ENCODE measurements around the gene B4GALT5. TPM values are rescaled to one million over a fixed set of nuclear protein-coding genes. Genes with fewer than 3 reads are reported as not detected.
A peak's percentile ranks its signal among the peaks of the same experiment; 100 is the strongest.

Gene B4GALT5
- total RNA-seq, 1 experiment from 2014 or later = 77.0 TPM

- peak overlapping the region; percentile 94 to 98 for H3K4me3 Mint-ChIP-seq
- peak overlapping the region; percentile 81 for H3K18ac ChIP-seq (ENCODE audit: insufficient read length, low read depth, low read length)
- H3K79me2 ChIP-seq (ENCODE audit: insufficient read depth, low read length) = peaks cover 33% of the 10 kb centered on the region; the same call in 1 of the 2 replicates
- H4K20me1 ChIP-seq (ENCODE audit: control insufficient read depth, insufficient read depth, insufficient read length) = no peaks in the 10 kb centered on the region
- peak overlapping the region; percentile 91 for H3K14ac ChIP-seq (ENCODE audit: insufficient read depth, low read length)
- peak overlapping the region; percentile 95 to 99 (median 97); a peak in 6 of 7 replicates for H3K27ac Mint-ChIP-seq
- H3K9ac ChIP-seq (ENCODE audit: extremely low read depth, insufficient read length, low read length) = peak overlapping the region; percentile 92
- no peaks in the 10 kb centered on the region for H3K23me2 ChIP-seq (ENCODE audit: insufficient read length, low read depth, low read length, poor library complexity, severe bottlenecking)
- H4K91ac ChIP-seq (ENCODE audit: insufficient read length, low read depth, low read length) = no peak overlapping the region
- no peak overlapping the region for H2BK120ac ChIP-seq (ENCODE audit: low read depth, low read length, poor library complexity, severe bottlenecking)
- DNase-seq = no peak
- peak overlapping the region; percentile 40 for H3K56ac ChIP-seq (ENCODE audit: insufficient read length, low read depth, low read length)
- no peaks in the 10 kb centered on the region; the same call in 1 of the 2 replicates for H3K4me1 ChIP-seq (ENCODE audit: insufficient read depth, low read length)
- no peak overlapping the region for H4K5ac ChIP-seq (ENCODE audit: insufficient read length, low read depth, low read length)
- H3K9me3 Mint-ChIP-seq = no peaks in the 10 kb centered on the region
- peaks cover 37 to 40% of the 10 kb centered on the region in 2 experiments for H3K4me1 Mint-ChIP-seq
- WGBS (ENCODE audit: extremely low coverage, insufficient read length, low lambda C conversion rate) = no CpG with 5 or more reads among the region's 6 CpGs
- H4K8ac ChIP-seq (replicated peaks; ENCODE audit: insufficient read length, low read depth, low read length) = no peak overlapping the region
- no peaks in the 10 kb centered on the region for H3K79me1 ChIP-seq (ENCODE audit: insufficient read depth, low read depth, low read length, poor library complexity, severe bottlenecking)
- TF ChIP-seq, protein P1, sequence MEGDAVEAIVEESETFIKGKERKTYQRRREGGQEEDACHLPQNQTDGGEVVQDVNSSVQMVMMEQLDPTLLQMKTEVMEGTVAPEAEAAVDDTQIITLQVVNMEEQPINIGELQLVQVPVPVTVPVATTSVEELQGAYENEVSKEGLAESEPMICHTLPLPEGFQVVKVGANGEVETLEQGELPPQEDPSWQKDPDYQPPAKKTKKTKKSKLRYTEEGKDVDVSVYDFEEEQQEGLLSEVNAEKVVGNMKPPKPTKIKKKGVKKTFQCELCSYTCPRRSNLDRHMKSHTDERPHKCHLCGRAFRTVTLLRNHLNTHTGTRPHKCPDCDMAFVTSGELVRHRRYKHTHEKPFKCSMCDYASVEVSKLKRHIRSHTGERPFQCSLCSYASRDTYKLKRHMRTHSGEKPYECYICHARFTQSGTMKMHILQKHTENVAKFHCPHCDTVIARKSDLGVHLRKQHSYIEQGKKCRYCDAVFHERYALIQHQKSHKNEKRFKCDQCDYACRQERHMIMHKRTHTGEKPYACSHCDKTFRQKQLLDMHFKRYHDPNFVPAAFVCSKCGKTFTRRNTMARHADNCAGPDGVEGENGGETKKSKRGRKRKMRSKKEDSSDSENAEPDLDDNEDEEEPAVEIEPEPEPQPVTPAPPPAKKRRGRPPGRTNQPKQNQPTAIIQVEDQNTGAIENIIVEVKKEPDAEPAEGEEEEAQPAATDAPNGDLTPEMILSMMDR (conservative IDR thresholded peaks at IDR 0.05) = no peak
- H3K27me3 Mint-ChIP-seq (ENCODE audit: low read depth) = no peaks in the 10 kb centered on the region
- H2BK15ac ChIP-seq (ENCODE audit: low read depth, low read length) = no peak overlapping the region
- peaks cover 0 to 17% (median 5%) of the 10 kb centered on the region in 3 experiments; a peak in 5 of 7 replicates for H3K36me3 Mint-ChIP-seq (ENCODE audit: insufficient read depth in 1 of 3, low read depth in 3 of 3)
- H3K9me3 ChIP-seq (ENCODE audit: control insufficient read depth, low read depth, low read length) = no peaks in the 10 kb centered on the region
- no peak overlapping the region for H2AK5ac ChIP-seq (ENCODE audit: insufficient read length, low read length)
- H2BK5ac ChIP-seq (ENCODE audit: insufficient read length, low read length) = no peak overlapping the region
- H2BK20ac ChIP-seq (ENCODE audit: low read depth, low read length, poor library complexity, severe bottlenecking) = no peak overlapping the region
- H3K27ac ChIP-seq (ENCODE audit: insufficient read length, low read depth, low read length) = no peak overlapping the region
- no peak overlapping the region for H2AFZ ChIP-seq (ENCODE audit: low read length)
- no peak overlapping the region for H3K23ac ChIP-seq (ENCODE audit: insufficient read length, low read depth, low read length)
- no peak overlapping the region for H2BK12ac ChIP-seq (ENCODE audit: insufficient read length, low read depth, low read length)
- H3T11ph ChIP-seq (ENCODE audit: low read length) = no peak overlapping the region
- H3K4me2 ChIP-seq (ENCODE audit: insufficient read depth, insufficient read length, low read length) = peak overlapping the region; percentile 89
- no peaks in the 10 kb centered on the region for H3K27me3 ChIP-seq (ENCODE audit: insufficient read depth, low read length)
- no peak overlapping the region; the same call in 1 of the 2 replicates for H3K4ac ChIP-seq (ENCODE audit: low read depth, low read length)
Observed at GRCh38 chr20:49712646-49712995, 1.1 kb downstream of the B4GALT5 start.
